Neuronal stem cell (in vitro differentiated cells): Measurements from ENCODE around the gene EML4.

ENCODE experiments used
- DNase-seq: peaks from one replicate; pipeline ENCODE4 v3.0.0-alpha.2; 2013; ENCODE audit warnings: low spot score
- H2AFZ ChIP-seq: one replicate; pipeline ENCODE4 v1.6.1; 2013; ENCODE audit warnings: mild to moderate bottlenecking, low read length, inconsistent platforms
- H2AK5ac ChIP-seq: 2 replicates; pipeline ENCODE4 v1.6.1; 2013; ENCODE audit warnings: low read depth, mild to moderate bottlenecking, inconsistent platforms, low read length, moderate library complexity, mixed read lengths
- H2BK120ac ChIP-seq: 2 replicates; pipeline ENCODE4 v1.6.1; 2013; ENCODE audit warnings: low read depth, mild to moderate bottlenecking, inconsistent platforms, low read length, moderate library complexity, mixed read lengths
- H2BK12ac ChIP-seq: one replicate; pipeline ENCODE4 v1.6.1; 2013; ENCODE audit warnings: low read length, inconsistent platforms
- H2BK15ac ChIP-seq: 2 replicates; pipeline ENCODE4 v1.6.1; 2013; ENCODE audit warnings: mild to moderate bottlenecking, low read length, inconsistent platforms, mixed read lengths
- H2BK5ac ChIP-seq: one replicate; pipeline ENCODE4 v1.6.1; 2013; ENCODE audit warnings: inconsistent platforms, mild to moderate bottlenecking, low read length, moderate library complexity
- H3K14ac ChIP-seq: one replicate; pipeline ENCODE4 v1.6.1; 2013; ENCODE audit warnings: low read length, inconsistent platforms
- H3K18ac ChIP-seq: 2 replicates; pipeline ENCODE4 v1.6.1; 2013; ENCODE audit warnings: low read length, inconsistent platforms
- H3K23ac ChIP-seq: 2 replicates; pipeline ENCODE4 v1.6.1; 2013; ENCODE audit warnings: low read depth, mild to moderate bottlenecking, mixed read lengths, low read length, inconsistent platforms; ENCODE audit not compliant: poor library complexity
- H3K27ac ChIP-seq: replicated peaks from 3 replicates; pipeline ENCODE4 v1.5.1; 2013; ENCODE audit warnings: low read length, inconsistent platforms
- H3K27me3 ChIP-seq, 3 experiments: 2 replicates each; pipeline ENCODE4 v1.6.1; 2013; ENCODE audit warnings: low read length in 3 of 3, mild to moderate bottlenecking in 2 of 3, inconsistent platforms in 1 of 3, low read depth in 1 of 3, mixed read lengths in 1 of 3, moderate library complexity in 1 of 3; ENCODE audit not compliant: control insufficient read depth in 3 of 3, insufficient read depth in 3 of 3
- H3K36me3 ChIP-seq, 2 donors: replicated peaks in 1 of 2; 2 replicates each; pipeline ENCODE4 v1.6.1; 2013; ENCODE audit warnings: low read length in 2 of 2; ENCODE audit not compliant: control insufficient read depth in 2 of 2, insufficient read depth in 2 of 2
- H3K4ac ChIP-seq: 2 replicates; pipeline ENCODE4 v1.6.1; 2013; ENCODE audit warnings: inconsistent platforms, mild to moderate bottlenecking, low read length, moderate library complexity
- H3K4me1 ChIP-seq, 2 donors: 1 replicate in 1 of 2; 2 replicates in 1 of 2; pipeline ENCODE4 v1.6.1; 2013; ENCODE audit warnings: low read length in 2 of 2, low read depth in 1 of 2; ENCODE audit not compliant: control insufficient read depth in 2 of 2, insufficient read depth in 1 of 2
- H3K4me2 ChIP-seq: one replicate; pipeline ENCODE4 v1.6.1; 2013; ENCODE audit warnings: mild to moderate bottlenecking, low read length, inconsistent platforms; ENCODE audit not compliant: insufficient read depth, poor library complexity, severe bottlenecking
- H3K4me3 ChIP-seq, 2 donors: 2 replicates each; pipeline ENCODE4 v1.5.1; 2013; ENCODE audit warnings: low read length in 2 of 2, mild to moderate bottlenecking in 2 of 2, inconsistent platforms in 1 of 2, moderate library complexity in 1 of 2
- H3K79me1 ChIP-seq: one replicate; pipeline ENCODE4 v1.6.1; 2013; ENCODE audit warnings: low read depth, mild to moderate bottlenecking, inconsistent platforms, low read length, moderate library complexity
- H3K9ac ChIP-seq: one replicate; pipeline ENCODE4 v1.6.1; 2013; ENCODE audit warnings: mild to moderate bottlenecking, low read depth, low read length, inconsistent platforms; ENCODE audit not compliant: poor library complexity
- H3K9me3 ChIP-seq, 2 donors: replicated peaks in 1 of 2; 2 replicates each; pipeline versions ENCODE3 to v1.6.1; 2013; ENCODE audit warnings: low read length in 2 of 2, mild to moderate bottlenecking in 2 of 2, inconsistent platforms in 1 of 2, low read depth in 1 of 2, mixed read lengths in 1 of 2, moderate library complexity in 1 of 2; ENCODE audit not compliant: control insufficient read depth in 2 of 2, insufficient read depth in 1 of 2
- H4K8ac ChIP-seq: one replicate; pipeline ENCODE4 v1.6.1; 2013; ENCODE audit warnings: low read depth, mild to moderate bottlenecking, inconsistent platforms, low read length, moderate library complexity
- H4K91ac ChIP-seq: one replicate; pipeline ENCODE4 v1.6.1; 2013; ENCODE audit warnings: low read length, low read depth, mild to moderate bottlenecking, inconsistent platforms; ENCODE audit not compliant: poor library complexity
- WGBS, 2 donors: extraction: QIAGEN DNeasy Blood & Tissue Kit; methylation state at CpG; one replicate each; pipeline ENCODE4 v1.1.7; 2013; ENCODE audit warnings: missing lambda C conversion rate in 2 of 2, mixed read lengths in 1 of 2; ENCODE audit not compliant: insufficient read length in 2 of 2, insufficient replicate concordance in 1 of 2; ENCODE audit errors: extremely low coverage in 2 of 2; 5-methylcytosine and 5-hydroxymethylcytosine counted together

The EML4 gene

DNA sequence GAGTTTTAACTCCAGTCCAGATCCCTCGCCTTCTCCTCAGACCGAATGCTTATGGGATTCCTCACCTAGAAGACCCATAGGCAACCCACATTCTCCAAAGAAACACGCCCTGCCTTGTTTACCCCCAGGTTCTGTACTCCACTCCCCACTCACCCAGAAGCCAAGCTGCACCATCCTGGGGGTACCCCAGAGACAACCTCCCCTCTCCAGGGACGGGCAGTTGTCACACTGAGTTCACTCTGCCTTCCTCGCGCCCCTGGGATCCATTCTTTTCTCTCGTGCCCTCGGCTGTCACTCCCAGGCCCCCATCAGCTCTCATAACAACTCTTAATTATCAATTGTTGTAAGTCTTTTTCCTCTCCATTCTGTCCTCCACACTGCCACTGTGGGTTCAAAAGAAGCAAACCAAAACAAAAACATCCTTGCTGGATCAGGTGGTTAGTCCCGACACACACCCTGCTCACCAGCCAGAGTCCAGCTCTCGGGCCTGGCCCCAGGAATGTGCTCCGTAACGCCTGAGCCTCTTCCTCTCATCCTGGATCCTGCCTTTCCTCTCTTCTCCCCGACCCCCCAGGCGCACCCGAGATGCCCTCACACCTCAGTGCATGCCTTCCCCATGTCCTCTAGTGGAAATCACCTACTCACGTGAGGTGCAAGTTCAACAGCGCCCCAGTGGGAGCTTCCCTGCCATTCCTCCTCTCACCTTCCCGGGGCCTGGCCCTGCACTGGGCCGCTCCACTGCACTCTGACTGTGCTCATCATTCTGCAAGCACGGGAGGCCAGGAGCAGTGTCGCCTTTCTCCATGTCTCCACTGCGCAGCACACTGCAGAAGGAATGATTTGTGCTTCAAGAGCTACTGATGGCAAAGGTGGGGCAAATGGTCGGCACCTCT, 171.1 kb downstream of the EML4 start:
- peak overlapping the region; percentile 3 for H2BK5ac ChIP-seq
- H2BK12ac ChIP-seq = no peak overlapping the region
- H4K8ac ChIP-seq = peak overlapping the region; percentile 67
- H3K4me3 ChIP-seq = no peak overlapping the region
- H2BK15ac ChIP-seq = no peak overlapping the region
- H3K36me3 ChIP-seq = peaks cover 6 to 80% of the 10 kb centered on the region in 2 donors
- H4K91ac ChIP-seq = no peak overlapping the region
- no peak overlapping the region for H3K4me2 ChIP-seq
- no peak overlapping the region for H2AFZ ChIP-seq
- no peaks in the 10 kb centered on the region for H3K27me3 ChIP-seq
- peaks cover 8% of the 10 kb centered on the region for H3K79me1 ChIP-seq
- H3K9ac ChIP-seq = no peak overlapping the region
- H3K14ac ChIP-seq = no peak overlapping the region
- peaks cover 0 to 1% of the 10 kb centered on the region in 2 donors for H3K4me1 ChIP-seq
- H2BK120ac ChIP-seq = no peak overlapping the region
- H3K4ac ChIP-seq = no peak overlapping the region
- H3K18ac ChIP-seq = no peak overlapping the region
- WGBS, 2 donors = no CpG with 5 or more reads among the region's 23 CpGs
- peak overlapping the region; percentile 74 for H3K23ac ChIP-seq
- H3K9me3 ChIP-seq = peaks cover 3 to 5% of the 10 kb centered on the region in 2 donors
- H3K27ac ChIP-seq = no peak overlapping the region
- DNase-seq = no peak
- no peak overlapping the region for H2AK5ac ChIP-seq

DNA sequence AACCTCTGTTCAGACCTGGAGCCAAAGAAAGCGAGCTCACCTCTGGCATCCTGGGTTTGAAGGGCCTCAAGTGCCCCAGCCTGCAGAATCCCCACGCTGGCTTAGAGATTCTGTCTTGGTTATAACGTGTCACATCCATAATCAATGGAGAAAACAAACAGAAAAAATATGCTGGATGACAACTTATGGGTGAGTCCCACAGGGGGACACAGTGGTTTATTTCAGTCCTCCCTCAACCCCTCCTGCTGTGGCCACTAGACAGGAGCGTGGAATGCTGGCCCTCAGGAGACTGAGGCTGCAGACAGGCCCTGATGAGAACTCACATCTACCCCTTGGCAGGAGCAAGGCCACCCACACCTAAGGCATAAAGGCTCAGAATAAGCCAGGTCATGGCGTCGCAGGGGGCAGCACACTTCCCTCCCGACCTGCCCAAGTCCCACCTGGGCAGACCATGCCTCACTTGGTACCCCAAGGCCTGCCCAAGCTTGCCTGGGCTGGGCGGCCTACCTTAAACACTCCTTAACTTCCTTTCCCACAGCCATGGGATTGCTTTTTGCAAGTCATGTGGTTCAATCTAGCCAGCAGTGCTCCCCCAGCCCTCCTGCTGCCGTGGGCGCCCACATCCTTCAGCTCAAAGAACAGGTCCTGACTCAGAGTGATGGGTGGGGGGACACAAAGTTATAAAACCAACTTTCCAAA, 171.9 kb downstream of the EML4 start:
- DNase-seq = no peak
- Histone ChIP-seq H2AFZ (no peak overlapping the region), H3K4ac (no peak overlapping the region), H3K23ac (peak overlapping the region; percentile 90), H2BK12ac (no peak overlapping the region), H2BK120ac (no peak overlapping the region), H2BK15ac (no peak overlapping the region), H3K18ac (no peak overlapping the region), H3K9me3 (peaks cover 3 to 5% of the 10 kb centered on the region in 2 donors), H3K79me1 (peaks cover 8% of the 10 kb centered on the region), H3K27me3 (no peaks in the 10 kb centered on the region), H3K27ac (no peak overlapping the region), H3K4me3 (peak overlapping the region in 1 of 2 donors; percentile 11), H3K36me3 (peaks cover 8 to 80% of the 10 kb centered on the region in 2 donors), H3K14ac (no peak overlapping the region), H3K4me1 (peaks cover 0 to 1% of the 10 kb centered on the region in 2 donors), H3K9ac (peak overlapping the region; percentile 78), H2BK5ac (no peak overlapping the region), H4K91ac (peak overlapping the region; percentile 70), H2AK5ac (no peak overlapping the region), H3K4me2 (no peak overlapping the region), H4K8ac (no peak overlapping the region)
- WGBS, 2 donors = no CpG with 5 or more reads among the region's 10 CpGs

DNA sequence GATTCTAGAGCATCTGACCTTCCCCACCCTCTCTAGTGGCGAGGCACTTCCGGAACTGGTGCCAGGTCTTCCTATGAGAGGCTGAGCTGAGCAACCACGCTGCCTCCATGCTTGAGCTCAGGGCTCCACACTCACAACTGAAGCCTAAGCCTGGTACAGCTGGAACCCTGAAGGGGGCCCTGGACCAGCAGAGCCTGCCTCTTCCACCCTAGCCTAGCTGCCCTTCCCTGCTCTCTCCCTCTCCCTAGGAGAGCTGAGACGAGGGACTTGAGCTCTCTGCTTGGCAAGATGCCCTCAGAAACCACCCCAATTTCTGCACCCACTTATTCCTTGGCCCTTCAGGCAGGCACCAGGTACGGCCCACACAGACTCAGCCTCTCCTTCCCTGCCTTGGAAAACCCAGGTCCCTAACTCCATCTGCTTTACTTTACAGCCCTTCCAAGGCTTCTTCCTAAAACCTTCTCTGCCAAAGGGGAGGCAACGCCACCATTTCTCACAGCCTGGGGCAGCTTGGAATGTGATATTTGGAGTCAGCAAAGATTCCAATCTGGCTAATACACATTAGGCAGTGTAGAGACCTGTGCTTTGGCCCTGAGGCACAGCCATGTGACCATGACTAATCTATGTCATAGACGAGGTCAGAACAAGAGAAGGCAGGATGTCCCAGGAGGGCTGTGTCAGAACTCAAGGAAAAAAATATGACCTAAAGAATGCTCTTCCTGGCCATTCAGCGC, 173.1 kb downstream of the EML4 start:
- Histone ChIP-seq H3K9ac (no peak overlapping the region), H2AFZ (no peak overlapping the region), H3K36me3 (peaks cover 9 to 75% of the 10 kb centered on the region in 2 donors), H3K27me3 (no peaks in the 10 kb centered on the region), H2BK5ac (peak overlapping the region; percentile 27), H3K4me3 (no peak overlapping the region), H3K4ac (no peak overlapping the region), H4K91ac (no peak overlapping the region), H2BK120ac (no peak overlapping the region), H2BK15ac (no peak overlapping the region), H3K23ac (no peak overlapping the region), H3K14ac (peak overlapping the region; percentile 63), H2AK5ac (no peak overlapping the region), H3K27ac (no peak overlapping the region), H3K79me1 (peaks cover 9% of the 10 kb centered on the region), H2BK12ac (no peak overlapping the region), H3K9me3 (peaks cover 3 to 5% of the 10 kb centered on the region in 2 donors), H3K18ac (no peak overlapping the region), H4K8ac (no peak overlapping the region), H3K4me1 (no peaks in the 10 kb centered on the region), H3K4me2 (no peak overlapping the region)
- no peak for DNase-seq
- no CpG with 5 or more reads among the region's 8 CpGs for WGBS, 2 donors
